ENCODE measurements around the gene TRIM60.

TRIM60 gene

GRCh38 chr4:165005352-165005925 lies 26.4 kb upstream of the TRIM60 start:
- DNase-seq (ENCODE audit: extremely low spot score): no peak
- ChIA-PET CTCF (no interaction called here), POLR2A (no interaction called here)
- TF ChIP-seq CTCF (IDR thresholded peaks at IDR 0.05; ENCODE audit: control extremely low read depth, extremely low read depth, low read depth, missing control alignments): no peak

- ChIA-PET POLR2A (no interaction called here), CTCF (no interaction called here)
- no peak for TF ChIP-seq CTCF (IDR thresholded peaks at IDR 0.05; ENCODE audit: control extremely low read depth, extremely low read depth, low read depth, missing control alignments)
- no peak for DNase-seq (ENCODE audit: extremely low spot score)
Observed at GRCh38 chr4:165006456-165006855, 25.3 kb upstream of the TRIM60 start.

GRCh38 chr4:165006886-165007285 lies 24.9 kb upstream of the TRIM60 start:
- CTCF ChIA-PET: no interaction called here
- POLR2A ChIA-PET: no interaction called here

GRCh38 chr4:165009493-165010227 lies 22.1 kb upstream of the TRIM60 start:
- no peak for TF ChIP-seq CTCF (IDR thresholded peaks at IDR 0.05; ENCODE audit: control extremely low read depth, extremely low read depth, low read depth, missing control alignments)
- DNase-seq (ENCODE audit: extremely low spot score): no peak
- CTCF ChIA-PET: interaction anchor here (1.4 kb wide), 1 partner anchor 12 kb away, joined by 3 read pairs; no protein-coding TSS in a partner anchor
- POLR2A ChIA-PET: no interaction called here

More at GRCh38 chr4:165006886-165007285, 24.9 kb upstream of the TRIM60 start:
- DNase-seq (ENCODE audit: extremely low spot score): no peak
- TF ChIP-seq CTCF (IDR thresholded peaks at IDR 0.05; ENCODE audit: control extremely low read depth, extremely low read depth, low read depth, missing control alignments): no peak

GRCh38 chr4:165010487-165010886 lies 21.3 kb upstream of the TRIM60 start:
- POLR2A ChIA-PET: no interaction called here
- no peak for DNase-seq (ENCODE audit: extremely low spot score)
- CTCF ChIA-PET: interaction anchor here (1.2 kb wide), 1 partner anchor 102 kb away, joined by 4 read pairs; the partner anchor contains the start of gene TMEM192
- no peak for TF ChIP-seq CTCF (IDR thresholded peaks at IDR 0.05; ENCODE audit: control extremely low read depth, extremely low read depth, low read depth, missing control alignments)

- no peak for TF ChIP-seq CTCF (IDR thresholded peaks at IDR 0.05; ENCODE audit: control extremely low read depth, extremely low read depth, low read depth, missing control alignments)
- POLR2A ChIA-PET: no interaction called here
- CTCF ChIA-PET: interaction anchor here (1.2 kb wide), 1 partner anchor 102 kb away, joined by 4 read pairs; the partner anchor contains the start of gene TMEM192
- no peak for DNase-seq (ENCODE audit: extremely low spot score)
Observed at GRCh38 chr4:165010991-165011390, 20.8 kb upstream of the TRIM60 start.
